Neural crest cell (in vitro differentiated cells): ENCODE data around the gene ACACA. TPM values are rescaled to one million over a fixed set of nuclear protein-coding genes. Genes with fewer than 3 reads are reported as not detected.
"Not testable (repeated sequence)": the region's sequence is repeated elsewhere in the genome, so short reads cannot be mapped to it uniquely, and the experiment has no call there.

Experiments used
- DNase-seq: peaks from one replicate; pipeline ENCODE4 v3.0.0; 2021; ENCODE audit warnings: low read depth, mixed read lengths, low spot score
- H3K27ac Mint-ChIP-seq: one replicate; pipeline ENCODE4 v1.8.0; 2021; ENCODE audit warnings: mild to moderate bottlenecking, mixed read lengths; ENCODE audit not compliant: unreplicated experiment
- H3K27me3 Mint-ChIP-seq: 2 replicates; pipeline ENCODE4 v1.8.0; 2021; ENCODE audit warnings: low read depth, mild to moderate bottlenecking, mixed read lengths
- H3K36me3 Mint-ChIP-seq: 2 replicates; pipeline ENCODE4 v1.8.0; 2021; ENCODE audit warnings: low read depth, mild to moderate bottlenecking, mixed read lengths
- H3K4me1 Mint-ChIP-seq: 2 replicates; pipeline ENCODE4 v1.8.0; 2021; ENCODE audit warnings: mixed read lengths
- H3K4me3 Mint-ChIP-seq: one replicate; pipeline ENCODE4 v1.8.0; 2021; ENCODE audit warnings: mild to moderate bottlenecking, mixed read lengths
- H3K9me3 Mint-ChIP-seq: 2 replicates; pipeline ENCODE4 v1.8.0; 2021; ENCODE audit warnings: mixed read lengths
- total RNA-seq: library from RNA; stranded (reverse); gene quantifications from 2 replicates; pipeline ENCODE4 v1.2.1, GENCODE V29; 2021
- TF ChIP-seq, protein P1 (sequence below): fragments of 200-600 bp; sonication (generic); conservative IDR thresholded peaks from 2 replicates; pipeline ENCODE4 v1.5.0; 2021; ENCODE audit warnings: antibody characterized with exemption, mild to moderate bottlenecking

The ACACA gene
- total RNA-seq, 1 donor from 2014 or later: 211 TPM

DNA sequence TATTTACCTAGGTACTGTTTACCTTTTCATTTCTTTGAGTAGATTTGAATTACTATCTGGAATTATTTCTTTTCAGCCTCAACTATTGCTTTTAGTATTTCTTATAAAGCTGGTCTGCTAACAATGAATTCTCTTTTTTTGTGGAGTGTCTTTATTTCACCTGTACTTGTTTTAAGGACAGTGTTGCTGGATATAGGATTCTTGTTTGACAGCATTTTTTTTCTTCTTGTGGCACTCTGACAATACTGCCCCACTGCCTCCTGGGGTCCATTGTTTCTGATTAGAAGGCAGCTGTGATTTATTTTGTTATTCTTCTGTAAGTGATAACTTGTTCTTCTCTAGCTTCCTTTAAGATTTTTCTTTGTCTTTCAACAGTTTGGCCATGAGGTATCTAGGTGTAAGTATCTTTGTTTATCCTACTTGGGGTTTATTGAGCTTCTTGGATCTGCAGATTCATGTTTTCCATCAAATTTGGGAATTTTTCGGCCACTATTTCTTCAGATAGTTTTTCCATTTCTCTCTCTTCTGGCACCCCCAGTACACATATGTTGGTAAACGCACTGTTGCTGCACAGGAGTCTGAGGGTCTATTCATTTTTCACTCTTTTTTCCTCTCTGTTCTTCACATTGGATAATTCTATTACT lies 327.4 kb downstream of the ACACA start:
- H3K4me1 Mint-ChIP-seq: peaks cover 5% of the 10 kb centered on the region
- TF ChIP-seq, protein P1, sequence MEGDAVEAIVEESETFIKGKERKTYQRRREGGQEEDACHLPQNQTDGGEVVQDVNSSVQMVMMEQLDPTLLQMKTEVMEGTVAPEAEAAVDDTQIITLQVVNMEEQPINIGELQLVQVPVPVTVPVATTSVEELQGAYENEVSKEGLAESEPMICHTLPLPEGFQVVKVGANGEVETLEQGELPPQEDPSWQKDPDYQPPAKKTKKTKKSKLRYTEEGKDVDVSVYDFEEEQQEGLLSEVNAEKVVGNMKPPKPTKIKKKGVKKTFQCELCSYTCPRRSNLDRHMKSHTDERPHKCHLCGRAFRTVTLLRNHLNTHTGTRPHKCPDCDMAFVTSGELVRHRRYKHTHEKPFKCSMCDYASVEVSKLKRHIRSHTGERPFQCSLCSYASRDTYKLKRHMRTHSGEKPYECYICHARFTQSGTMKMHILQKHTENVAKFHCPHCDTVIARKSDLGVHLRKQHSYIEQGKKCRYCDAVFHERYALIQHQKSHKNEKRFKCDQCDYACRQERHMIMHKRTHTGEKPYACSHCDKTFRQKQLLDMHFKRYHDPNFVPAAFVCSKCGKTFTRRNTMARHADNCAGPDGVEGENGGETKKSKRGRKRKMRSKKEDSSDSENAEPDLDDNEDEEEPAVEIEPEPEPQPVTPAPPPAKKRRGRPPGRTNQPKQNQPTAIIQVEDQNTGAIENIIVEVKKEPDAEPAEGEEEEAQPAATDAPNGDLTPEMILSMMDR: no peak

DNA sequence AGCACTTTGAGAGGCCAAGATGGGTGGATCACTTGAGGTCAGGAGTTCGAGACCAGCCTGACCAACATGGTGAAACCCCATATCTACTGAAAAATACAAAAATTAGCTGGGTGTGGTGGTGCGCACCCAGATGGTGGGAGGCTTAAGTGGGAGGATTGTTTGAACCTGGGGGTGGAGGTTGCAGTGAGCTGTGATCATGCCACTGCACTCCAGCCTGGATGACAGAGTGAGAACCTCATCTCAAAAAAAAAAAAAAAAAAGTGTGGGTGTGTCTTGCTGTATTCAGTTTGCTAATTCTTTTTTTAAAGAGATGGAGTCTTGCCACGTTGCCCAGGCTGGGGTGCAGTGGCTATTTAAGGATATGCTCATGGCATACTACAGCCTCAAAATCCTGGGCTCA lies 333.2 kb downstream of the ACACA start:
- DNase-seq, H3K9me3 Mint-ChIP-seq, H3K27ac Mint-ChIP-seq, H3K36me3 Mint-ChIP-seq, H3K4me1 Mint-ChIP-seq, H3K4me3 Mint-ChIP-seq, H3K27me3 Mint-ChIP-seq: not testable (repeated sequence)

More for the DNA sequence above, 327.4 kb downstream of the ACACA start:
- Mint-ChIP-seq H3K4me3 (peak overlapping the region; percentile 13), H3K36me3 (peaks cover 16% of the 10 kb centered on the region), H3K27me3 (no peaks in the 10 kb centered on the region), H3K27ac (no peak overlapping the region), H3K9me3 (peaks cover 5% of the 10 kb centered on the region)
- DNase-seq: no peak

DNA sequence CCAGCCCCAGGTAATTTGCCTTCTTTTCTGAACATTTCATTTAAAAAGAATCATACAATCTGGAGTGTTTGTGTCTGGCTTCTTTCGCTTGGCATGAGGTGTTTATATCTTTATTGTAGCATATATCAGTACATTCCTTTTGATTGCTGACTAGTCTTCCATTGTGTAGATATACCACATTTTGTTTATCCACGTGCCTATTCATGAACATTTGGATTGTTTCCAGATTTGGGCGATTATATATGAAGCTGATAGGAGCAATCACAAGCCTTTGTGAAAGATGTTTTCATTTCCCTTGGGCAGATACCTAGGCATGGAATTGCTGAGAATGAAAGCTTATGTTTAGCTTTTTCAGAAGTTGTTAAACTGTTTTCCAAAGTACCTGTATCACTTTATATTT lies 337.5 kb downstream of the ACACA start:
- Mint-ChIP-seq H3K4me1 (peaks cover 9% of the 10 kb centered on the region), H3K4me3 (no peak overlapping the region), H3K27ac (no peak overlapping the region), H3K36me3 (no peaks in the 10 kb centered on the region), H3K9me3 (no peaks in the 10 kb centered on the region), H3K27me3 (peaks cover 14% of the 10 kb centered on the region)
- no peak for DNase-seq
- TF ChIP-seq, protein P1: no peak

DNA sequence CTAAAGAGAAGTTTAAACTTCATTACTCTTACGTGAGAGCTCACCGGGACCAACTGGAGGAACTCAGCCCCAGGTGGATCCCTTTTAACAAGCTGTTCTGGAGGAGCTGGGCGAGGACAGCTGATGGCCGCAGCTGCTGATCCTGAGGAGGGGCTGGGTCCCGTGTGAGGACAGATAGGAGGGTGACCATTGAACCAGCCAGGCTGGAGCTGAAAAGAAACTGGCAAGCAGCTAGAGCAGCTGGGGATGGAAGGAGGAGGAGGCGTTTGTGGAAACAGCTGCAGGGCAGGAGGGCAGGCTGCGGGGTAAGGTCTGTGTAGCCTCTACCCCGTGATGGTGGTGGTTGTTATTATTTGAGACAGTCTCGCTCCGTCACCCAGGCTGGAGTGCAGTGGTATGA lies 338.4 kb downstream of the ACACA start:
- Mint-ChIP-seq H3K27ac (no peak overlapping the region), H3K4me3 (no peak overlapping the region), H3K36me3 (no peaks in the 10 kb centered on the region)

DNA sequence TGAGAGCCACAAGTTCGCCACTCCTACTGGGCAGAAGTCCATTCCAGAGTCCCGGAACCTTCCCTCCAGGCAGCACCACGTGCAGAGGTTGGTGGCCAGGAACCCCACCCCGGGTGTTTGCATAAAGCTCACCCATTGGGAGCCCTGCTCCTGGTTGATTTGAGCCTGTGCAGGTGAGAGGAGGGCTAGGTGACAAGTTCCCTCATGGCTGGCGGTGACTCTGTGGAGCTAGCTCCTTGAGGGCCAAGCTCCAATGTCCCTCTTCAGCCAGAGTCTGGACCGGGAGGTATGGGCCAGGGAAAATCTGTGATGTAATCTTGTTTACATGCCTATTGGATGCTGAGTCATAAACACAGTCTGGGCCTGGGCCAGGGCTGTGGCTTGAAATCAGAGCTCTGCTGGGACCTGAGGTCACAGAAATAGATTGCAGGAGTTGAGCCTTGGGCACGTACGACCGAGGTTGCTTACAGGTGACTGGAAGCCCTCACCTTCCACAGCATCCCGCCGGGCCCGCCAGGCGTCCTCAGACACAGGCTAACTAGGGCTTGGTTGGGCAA lies 339.0 kb downstream of the ACACA start:
- TF ChIP-seq, protein P1: no peak
- no peak for DNase-seq
- Mint-ChIP-seq H3K9me3 (no peaks in the 10 kb centered on the region), H3K4me1 (peaks cover 10% of the 10 kb centered on the region), H3K4me3 (no peak overlapping the region), H3K27ac (no peak overlapping the region), H3K27me3 (peaks cover 14% of the 10 kb centered on the region), H3K36me3 (no peaks in the 10 kb centered on the region)

More for the DNA sequence above, 338.4 kb downstream of the ACACA start:
- no peak for DNase-seq
- Mint-ChIP-seq H3K9me3 (no peaks in the 10 kb centered on the region), H3K27me3 (peaks cover 14% of the 10 kb centered on the region), H3K4me1 (peaks cover 10% of the 10 kb centered on the region)
- TF ChIP-seq, protein P1: no peak
